Lung (tissue), 12 donors: ENCODE results near the gene SYT3. TPM values are rescaled to one million over a fixed set of nuclear protein-coding genes. Genes with fewer than 3 reads are reported as not detected.

Source experiments
- ATAC-seq: fragments of 200-7000 bp; cut with Tn5 transposase; one replicate; pipeline ENCODE4 v1.9.1; 2020; ENCODE audit warnings: moderate number of reproducible peaks; ENCODE audit not compliant: insufficient read depth, low FRiP score
- DNase-seq, 3 donors: peaks; one replicate each; pipeline ENCODE4 v3.0.0-alpha.2; 2013 to 2017
- H3K27ac ChIP-seq, 2 donors: one replicate each; pipeline ENCODE4 v1.5.1; 2013; ENCODE audit warnings: mild to moderate bottlenecking in 2 of 2, moderate library complexity in 2 of 2, control low read depth in 1 of 2, inconsistent platforms in 1 of 2, low read depth in 1 of 2, low read length in 1 of 2
- H3K27me3 ChIP-seq, 3 donors: one replicate each; pipeline ENCODE4 v1.5.1; 2013; ENCODE audit warnings: low read length in 2 of 3; ENCODE audit not compliant: control insufficient read depth in 3 of 3, insufficient read depth in 3 of 3
- H3K36me3 ChIP-seq, 4 donors: one replicate each; pipeline ENCODE4 v1.5.1; 2013; ENCODE audit warnings: low read length in 4 of 4, mild to moderate bottlenecking in 1 of 4, moderate library complexity in 1 of 4; ENCODE audit not compliant: control insufficient read depth in 4 of 4, insufficient read depth in 4 of 4
- H3K4me1 ChIP-seq, 5 donors: one replicate each; pipeline ENCODE4 v1.5.1; 2013; ENCODE audit warnings: low read length in 5 of 5, mild to moderate bottlenecking in 2 of 5, moderate library complexity in 1 of 5; ENCODE audit not compliant: control insufficient read depth in 5 of 5, insufficient read depth in 5 of 5
- H3K4me3 ChIP-seq: one replicate; pipeline ENCODE4 v1.5.1; 2013; ENCODE audit warnings: mild to moderate bottlenecking, control low read depth, moderate library complexity
- H3K9ac ChIP-seq, 2 donors: one replicate each; pipeline ENCODE4 v1.5.1; 2013; ENCODE audit warnings: low read length in 2 of 2, control low read depth in 1 of 2; ENCODE audit not compliant: insufficient read depth in 1 of 2
- H3K9me3 ChIP-seq, 4 donors: one replicate each; pipeline ENCODE4 v1.5.1; 2013; ENCODE audit warnings: low read length in 3 of 4, mild to moderate bottlenecking in 1 of 4, moderate library complexity in 1 of 4; ENCODE audit not compliant: control insufficient read depth in 4 of 4, insufficient read depth in 3 of 4
- CTCF ChIP-seq: IDR thresholded peaks from 2 replicates; pipeline ENCODE4 v1.5.1; 2012; ENCODE audit warnings: mild to moderate bottlenecking; ENCODE audit errors: control extremely low read depth, extremely low read depth
- WGBS, 2 donors: extraction: QIAGEN DNeasy Blood & Tissue Kit; methylation state at CpG; one replicate each; pipeline ENCODE4 v1.1.7; 2013; 5-methylcytosine and 5-hydroxymethylcytosine counted together
- polyA plus RNA-seq, 2 donors: library from polyadenylated mRNA; stranded (reverse); fragments of 200-250 nt; gene quantifications; one replicate each; pipeline ENCODE4 v1.2.1, GENCODE V29; 2013
- total RNA-seq, 2 donors: library from RNA; depleted of rRNA in 1 of 2; stranded (reverse); fragments of >200 nt in 1 of 2; gene quantifications; one replicate each; pipeline ENCODE4 v1.2.1, GENCODE V29; 2014 to 2021
- donor health status: control.
- donor health status: control.
- donor health status: Bipolar disorder and iron deficiency.
- donor health status: healthy.
- donor health status: DM: yes; HTN: yes; CAD: no.

SYT3 gene
- total and polyA plus RNA-seq, 4 donors = 0.23 to 1.5 (median 0.70) TPM

GRCh38 chr19:50664204-50664603 lies 24.5 kb upstream of the SYT3 start:
- Histone ChIP-seq H3K9ac (no peak overlapping the region), H3K27me3 (peaks cover 23 to 42% (median 32%) of the 10 kb centered on the region in 3 donors), H3K27ac (no peak overlapping the region), H3K36me3 (no peaks in the 10 kb centered on the region), H3K4me3 (no peak overlapping the region), H3K4me1 (peaks cover 0 to 6% (median 0%) of the 10 kb centered on the region in 5 donors), H3K9me3 (peaks cover 0 to 4% (median 0%) of the 10 kb centered on the region in 4 donors)
- DNase-seq (no peak), ATAC-seq (no peak)
- no peak for TF ChIP-seq CTCF
- WGBS, 2 donors = 83 to 84% methylated on average over 6 of the region's 6 CpGs

- H3K36me3 ChIP-seq = no peaks in the 10 kb centered on the region
- ATAC-seq (no peak), DNase-seq (no peak)
- TF ChIP-seq CTCF = no peak
- H3K9ac ChIP-seq = no peak overlapping the region
- peaks cover 19 to 43% (median 31%) of the 10 kb centered on the region in 3 donors for H3K27me3 ChIP-seq
- H3K4me3 ChIP-seq = no peak overlapping the region
- no peak overlapping the region for H3K27ac ChIP-seq
- H3K4me1 ChIP-seq = peaks cover 0 to 11% (median 0%) of the 10 kb centered on the region in 5 donors
- WGBS, 2 donors = 94 to 96% methylated on average over 1 of the region's 1 CpG
- peaks cover 0 to 4% (median 0%) of the 10 kb centered on the region in 4 donors for H3K9me3 ChIP-seq
These were observed 23.8 kb upstream of the SYT3 start for GRCh38 chr19:50663482-50663790.

GRCh38 chr19:50662651-50663481 lies 23.2 kb upstream of the SYT3 start:
- DNase-seq = no peak
- 58 to 60% methylated on average over 16 of the region's 16 CpGs for WGBS, 2 donors

More at GRCh38 chr19:50662651-50663481, 23.2 kb upstream of the SYT3 start:
- Histone ChIP-seq H3K4me3 (no peak overlapping the region), H3K27ac (no peak overlapping the region), H3K9ac (no peak overlapping the region), H3K9me3 (peaks cover 0 to 4% (median 0%) of the 10 kb centered on the region in 4 donors), H3K27me3 (peaks cover 18 to 43% (median 34%) of the 10 kb centered on the region in 3 donors), H3K36me3 (no peaks in the 10 kb centered on the region), H3K4me1 (peaks cover 0 to 13% (median 0%) of the 10 kb centered on the region in 5 donors)
- no peak for TF ChIP-seq CTCF
- ATAC-seq = no peak
